K562 (cell line): ENCODE measurements around the gene PTRH2. TPM values are rescaled to one million over a fixed set of nuclear protein-coding genes. Genes with fewer than 3 reads are reported as not detected.

Experiments
- CUX1 ChIP-seq: fragments of 200-800 bp; sonication (Bioruptor generic); IDR thresholded peaks from 2 replicates; pipeline ENCODE4 v1.6.1; 2016; ENCODE audit warnings: missing genetic modification characterization, missing compliant biosample characterization
- E2F3 ChIP-seq: fragments of 250-450 bp; sonication (Bioruptor Pico); IDR thresholded peaks from 2 replicates; pipeline ENCODE4 v1.4.0; 2020; ENCODE audit warnings: mild to moderate bottlenecking
- HMGN3 ChIP-seq: IDR thresholded peaks from 2 replicates; pipeline ENCODE4 v1.6.1; 2011; ENCODE audit warnings: borderline replicate concordance, low read depth, mild to moderate bottlenecking, mixed read lengths, low read length; ENCODE audit not compliant: insufficient read length; ENCODE audit errors: extremely low read depth
- ID3 ChIP-seq, 2 experiments: fragments of 250-450 bp in 1 of 2; fragments of 450-650 bp in 1 of 2; sonication (Bioruptor Pico) in 1 of 2; IDR thresholded peaks; 2 replicates each; pipeline versions ENCODE4 v1.6.1 to v1.8.0; 2016 to 2021; ENCODE audit warnings: mild to moderate bottlenecking in 2 of 2, moderate library complexity in 2 of 2, missing compliant biosample characterization in 1 of 2, missing genetic modification characterization in 1 of 2
- KAT7 ChIP-seq: sonication (generic); formaldehyde crosslinking; IDR thresholded peaks from 2 replicates; pipeline ENCODE4 v1.8.0; 2022; ENCODE audit warnings: missing genetic modification reagents, mild to moderate bottlenecking, borderline replicate concordance
- MEF2D ChIP-seq: conservative IDR thresholded peaks from 2 replicates; pipeline ENCODE4 v1.6.1; 2016; ENCODE audit warnings: low read depth, missing genetic modification characterization, missing compliant biosample characterization
- MIER1 ChIP-seq: fragments of 450-650 bp; IDR thresholded peaks from 2 replicates; pipeline ENCODE4 v1.6.1; 2016; ENCODE audit warnings: antibody characterized with exemption, mild to moderate bottlenecking, low read depth
- NFATC3 ChIP-seq: fragments of 450-650 bp; IDR thresholded peaks from 2 replicates; pipeline ENCODE4 v1.6.1; 2017; ENCODE audit warnings: mild to moderate bottlenecking
- PHF8 ChIP-seq: fragments of 200-600 bp; sonication (generic); IDR thresholded peaks from 2 replicates; pipeline ENCODE4 v1.6.1; 2012; ENCODE audit warnings: mixed run types, mild to moderate bottlenecking, inconsistent platforms, low read length, moderate library complexity, borderline replicate concordance
- SAFB2 ChIP-seq: fragments of 200-400 bp; formaldehyde crosslinking; IDR thresholded peaks from 2 replicates; pipeline ENCODE4 v1.6.1; 2018; ENCODE audit warnings: borderline replicate concordance, low read length, low read depth, moderate library complexity; ENCODE audit not compliant: severe bottlenecking
- SP1 ChIP-seq: sonication (generic); formaldehyde crosslinking; IDR thresholded peaks from 2 replicates; pipeline ENCODE4 v1.8.1; 2022; ENCODE audit warnings: mild to moderate bottlenecking, missing genetic modification reagents
- TAL1 ChIP-seq: fragments of 450-650 bp; IDR thresholded peaks from 2 replicates; pipeline ENCODE4 v1.6.1; 2016; ENCODE audit warnings: mild to moderate bottlenecking
- TARDBP ChIP-seq: fragments of 450-650 bp; IDR thresholded peaks from 2 replicates; pipeline ENCODE4 v1.6.1; 2016
- THRAP3 ChIP-seq: fragments of 450-650 bp; IDR thresholded peaks from 2 replicates; pipeline ENCODE4 v1.6.1; 2016; ENCODE audit warnings: mild to moderate bottlenecking, inconsistent platforms, borderline replicate concordance
- U2AF2 ChIP-seq: fragments of 200-400 bp; formaldehyde crosslinking; optimal IDR thresholded peaks from 2 replicates; pipeline ENCODE3; 2017; ENCODE audit warnings: low read depth, mild to moderate bottlenecking, low read length
- ZBTB1 ChIP-seq: sonication (generic); formaldehyde crosslinking; IDR thresholded peaks from 2 replicates; pipeline ENCODE4 v1.8.1; 2023; ENCODE audit warnings: missing genetic modification reagents, low read depth, mild to moderate bottlenecking, borderline replicate concordance
- ZBTB2 ChIP-seq: fragments of 450-650 bp; IDR thresholded peaks from 2 replicates; pipeline ENCODE4 v1.6.1; 2016; ENCODE audit warnings: antibody characterized with exemption
- ZNF224 ChIP-seq: sonication (generic); formaldehyde crosslinking; IDR thresholded peaks from 2 replicates; pipeline ENCODE4 v1.8.0; 2022; ENCODE audit warnings: mild to moderate bottlenecking, missing genetic modification reagents
- ZNF3 ChIP-seq: fragments of 250-450 bp; sonication (Bioruptor Pico); IDR thresholded peaks from 2 replicates; pipeline ENCODE4 v1.5.0; 2021; ENCODE audit warnings: mild to moderate bottlenecking, moderate library complexity
- ZNF444 ChIP-seq: fragments of 250-450 bp; sonication (Bioruptor Pico); IDR thresholded peaks from 2 replicates; pipeline ENCODE4 v1.4.0; 2020; ENCODE audit warnings: mild to moderate bottlenecking, moderate library complexity
- polyA plus RNA-seq, 8 experiments: library from polyadenylated mRNA; depleted of rRNA in 4 of 8; stranded (reverse) in 5 of 8; unstranded in 3 of 8; fragments of >200 nt; fragmentation: Nextera tagmentation in 2 of 8; fragmentation: Illumina TruSeq in 1 of 8; extraction: Ambion mirVana in 2 of 8; extraction: Trizol in 1 of 8; gene quantifications; 2 replicates each; pipeline versions ENCODE4 v1.2.1 to v1.2.3, GENCODE V29; 2011 to 2014; ENCODE audit warnings: inconsistent platforms in 1 of 8, missing spikeins in 1 of 8
- total RNA-seq, 7 experiments: library from RNA; depleted of rRNA in 6 of 7; stranded (reverse); fragments of >200 nt in 6 of 7; fragmentation: Illumina TruSeq in 2 of 7; extraction: Trizol in 2 of 7; gene quantifications; 2 replicates each; pipeline versions ENCODE4 v1.2.1 to v1.2.3, GENCODE V29; 2011 to 2021; ENCODE audit warnings: low replicate concordance in 1 of 7
- TF ChIP-seq, protein P1 (sequence below): sonication (generic); formaldehyde crosslinking; IDR thresholded peaks from 2 replicates; pipeline ENCODE4 v1.8.0; 2022; ENCODE audit warnings: mild to moderate bottlenecking, missing genetic modification reagents

PTRH2 gene
- total and polyA plus RNA-seq, 9 of the 15 experiments (the other 6 are each of a cell fraction or from before 2014, with no cell fraction given) = 53.1 to 210 (median 126) TPM

GRCh38 chr17:59698143-59698542 is 9.1 kb downstream of the PTRH2 start (continued):
- TF ChIP-seq, protein P1, sequence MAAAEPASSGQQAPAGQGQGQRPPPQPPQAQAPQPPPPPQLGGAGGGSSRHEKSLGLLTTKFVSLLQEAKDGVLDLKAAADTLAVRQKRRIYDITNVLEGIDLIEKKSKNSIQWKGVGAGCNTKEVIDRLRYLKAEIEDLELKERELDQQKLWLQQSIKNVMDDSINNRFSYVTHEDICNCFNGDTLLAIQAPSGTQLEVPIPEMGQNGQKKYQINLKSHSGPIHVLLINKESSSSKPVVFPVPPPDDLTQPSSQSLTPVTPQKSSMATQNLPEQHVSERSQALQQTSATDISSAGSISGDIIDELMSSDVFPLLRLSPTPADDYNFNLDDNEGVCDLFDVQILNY (CRISPR knock-in tag) = no peak
- TF ChIP-seq MEF2D (peak; percentile 52; the same call in 1 of the 2 replicates), NFATC3 (no peak), TARDBP (no peak), ZNF3 (CRISPR knock-in tag) (no peak), THRAP3 (no peak), ID3 (CRISPR knock-in tag; IDR thresholded peaks at IDR 0.05) (no peak), ID3 (tag; IDR thresholded peaks at IDR 0.05) (no peak), KAT7 (no peak), ZBTB2 (no peak), ZBTB1 (CRISPR knock-in tag) (no peak), SP1 (CRISPR knock-in tag) (0 out of 2 replicates have a peak, but pooled peaks have one; percentile 6), ZNF444 (no peak), MIER1 (no peak), ZNF224 (no peak), TAL1 (0 out of 2 replicates have a peak, but pooled peaks have one; percentile 4), U2AF2 (no peak), E2F3 (CRISPR knock-in tag) (no peak), CUX1 (CRISPR knock-in tag) (no peak), HMGN3 (no peak), SAFB2 (no peak), PHF8 (no peak)
